CD4-positive, alpha-beta T cell treated with Interleukin-15 for 4 hours (primary cell): ENCODE measurements around the gene NTN5.
"Not testable (repeated sequence)": the region's sequence is repeated elsewhere in the genome, so short reads cannot be mapped to it uniquely, and the experiment has no call there.

Experiments used
- DNase-seq: peaks from one replicate; pipeline ENCODE4 v3.0.0-alpha.2; 2020; ENCODE audit warnings: low spot score

The NTN5 gene

DNA sequence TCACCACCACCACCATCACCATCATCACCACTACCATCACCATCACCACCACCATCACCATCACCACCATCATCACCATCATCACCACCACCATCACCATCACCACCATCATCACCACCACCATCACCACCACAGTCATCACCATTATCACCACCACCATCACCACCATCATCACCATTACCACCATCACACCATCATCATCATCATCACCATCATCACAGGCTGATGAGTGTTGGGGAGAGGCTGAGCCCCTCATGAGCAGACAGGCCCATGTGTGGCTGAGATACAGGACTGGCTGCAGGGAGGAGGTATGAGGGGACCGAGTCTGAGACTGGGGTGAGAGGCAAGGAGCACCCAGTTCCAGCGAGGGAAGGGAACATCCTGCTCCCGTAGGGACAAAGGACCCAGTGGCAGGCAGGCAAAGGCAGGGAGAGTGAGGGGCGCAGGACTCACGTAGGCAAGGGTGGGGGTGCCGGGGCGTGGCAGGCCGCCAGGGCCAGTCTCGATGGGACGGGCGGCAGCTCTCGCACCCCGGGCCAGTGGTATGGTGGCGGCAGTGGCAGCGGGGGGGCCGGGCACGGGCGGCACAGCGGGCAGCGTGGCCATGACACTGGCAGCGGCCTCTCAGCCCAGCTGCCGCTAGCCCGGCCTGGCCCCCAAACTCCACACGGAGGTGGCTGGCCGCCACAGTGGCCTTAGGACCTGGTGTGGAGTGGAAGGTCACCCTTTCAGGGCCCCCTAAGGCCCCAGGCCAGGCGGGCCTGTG is 2.7 kb downstream of the NTN5 start:
- DNase-seq: no peak

DNA sequence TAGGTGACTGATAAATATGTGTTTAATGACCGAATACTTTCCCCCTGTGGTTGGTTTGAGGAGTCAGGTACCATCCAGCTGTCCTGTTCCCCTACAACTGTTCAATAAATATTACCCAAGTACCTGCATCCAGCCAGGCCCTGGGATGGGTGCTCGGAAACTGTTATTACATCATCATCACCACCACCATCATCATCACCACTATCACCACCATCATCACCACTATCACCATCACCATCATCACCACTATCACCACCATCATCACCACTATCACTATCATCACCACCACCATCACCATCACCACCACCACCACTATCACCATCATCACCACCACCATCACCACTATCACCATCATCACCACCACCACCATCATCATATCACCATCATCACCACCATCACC is 4.1 kb downstream of the NTN5 start:
- DNase-seq: no peak

DNA sequence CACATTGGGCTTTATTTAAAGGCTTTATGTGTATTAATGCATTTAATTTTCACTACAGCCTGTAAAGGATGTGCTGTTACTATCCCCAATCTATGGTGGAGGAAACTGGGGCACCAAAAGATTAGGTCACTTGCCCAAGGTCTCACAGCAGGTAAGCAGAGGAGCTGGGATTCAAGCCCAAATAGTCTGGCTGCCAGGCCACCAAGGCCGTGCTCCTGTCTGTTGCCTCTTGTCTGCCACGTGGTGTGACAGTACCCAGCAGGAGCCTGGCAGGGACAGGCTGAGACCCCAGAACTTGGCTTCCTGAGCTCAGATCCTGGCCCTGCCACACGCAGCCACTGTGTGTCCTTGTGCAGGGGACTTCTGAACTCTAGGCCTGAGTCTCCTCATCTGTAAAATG is 4.5 kb downstream of the NTN5 start:
- no peak for DNase-seq

DNA sequence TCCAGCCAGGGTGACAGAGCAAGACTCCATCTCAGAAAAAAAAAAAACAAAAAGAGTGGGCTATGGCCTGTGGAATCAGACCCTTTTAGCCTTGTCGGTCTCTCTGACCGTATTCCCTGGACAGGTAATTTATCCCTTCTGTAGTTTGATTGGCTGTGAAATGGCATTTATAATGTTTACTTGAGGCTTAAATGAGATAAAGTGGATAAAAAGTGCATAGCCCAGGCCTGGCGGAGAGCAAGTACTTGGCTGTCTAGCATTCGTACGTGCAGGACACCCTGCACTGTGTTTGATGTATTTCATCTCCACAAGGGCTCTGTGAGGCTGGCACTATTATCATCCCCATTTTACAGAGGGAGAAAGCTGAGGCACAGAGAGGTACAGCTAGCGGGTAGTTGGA is 7.0 kb downstream of the NTN5 start:
- no peak for DNase-seq

DNA sequence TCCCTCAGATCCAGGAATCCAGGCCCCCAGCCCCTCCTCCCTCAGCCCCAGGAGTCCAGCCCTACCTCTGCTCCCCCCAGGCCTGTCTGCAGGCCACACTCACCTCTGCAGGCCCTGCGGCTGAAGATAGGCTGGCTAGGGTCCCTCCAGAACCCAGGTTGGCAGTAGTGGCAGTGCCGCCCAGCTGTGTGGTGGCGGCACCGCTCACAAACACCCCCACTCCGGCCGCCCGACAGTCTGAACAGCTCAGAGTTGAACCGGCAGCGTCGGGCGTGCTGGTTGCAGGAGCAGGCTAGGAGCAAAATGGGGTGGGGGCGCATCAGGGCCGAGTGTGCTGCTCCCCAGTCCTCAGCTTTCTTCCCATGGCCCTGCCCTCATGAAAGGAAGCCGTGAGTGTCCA is 8.3 kb downstream of the NTN5 start:
- DNase-seq: no peak

DNA sequence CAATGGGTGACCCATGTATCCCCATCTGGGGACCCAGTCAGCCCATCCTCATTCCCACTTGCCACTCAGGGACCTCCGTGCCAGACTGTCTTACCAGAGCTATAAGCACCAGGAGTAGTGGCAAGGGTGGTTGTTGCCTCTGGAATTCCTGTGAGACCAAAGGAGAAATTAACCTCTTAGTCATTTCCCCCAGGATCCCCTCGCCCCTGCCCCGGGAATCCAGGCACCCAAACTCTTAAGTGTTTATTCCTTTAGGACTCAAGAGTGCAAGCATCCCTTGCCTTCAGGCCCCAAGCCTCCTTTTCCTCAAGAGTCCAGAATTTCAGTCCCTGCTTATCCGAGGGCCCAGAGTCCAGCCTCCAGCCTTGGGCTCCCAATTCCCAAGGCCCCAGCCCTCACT is 9.2 kb downstream of the NTN5 start:
- no peak for DNase-seq

DNA sequence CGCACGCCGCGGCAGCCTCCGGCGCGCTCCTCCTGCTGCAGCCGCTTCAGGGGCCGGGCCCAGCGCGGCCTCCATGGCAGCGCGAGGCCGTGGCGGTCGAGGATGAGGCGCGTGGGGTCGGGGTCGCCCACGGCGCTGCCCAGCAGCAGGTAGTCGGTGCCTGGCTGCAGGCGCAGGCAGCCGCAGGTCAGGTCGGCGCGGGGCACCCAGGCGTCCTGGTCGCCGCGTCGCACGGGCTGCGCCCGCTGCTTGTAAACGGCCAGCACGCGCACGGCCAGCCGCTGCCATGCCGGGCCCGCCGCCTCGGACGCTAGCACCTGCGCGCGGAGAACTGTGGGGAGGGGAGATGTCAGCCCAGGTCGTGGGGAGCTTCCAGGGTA is 11.1 kb downstream of the NTN5 start:
- no peak for DNase-seq

DNA sequence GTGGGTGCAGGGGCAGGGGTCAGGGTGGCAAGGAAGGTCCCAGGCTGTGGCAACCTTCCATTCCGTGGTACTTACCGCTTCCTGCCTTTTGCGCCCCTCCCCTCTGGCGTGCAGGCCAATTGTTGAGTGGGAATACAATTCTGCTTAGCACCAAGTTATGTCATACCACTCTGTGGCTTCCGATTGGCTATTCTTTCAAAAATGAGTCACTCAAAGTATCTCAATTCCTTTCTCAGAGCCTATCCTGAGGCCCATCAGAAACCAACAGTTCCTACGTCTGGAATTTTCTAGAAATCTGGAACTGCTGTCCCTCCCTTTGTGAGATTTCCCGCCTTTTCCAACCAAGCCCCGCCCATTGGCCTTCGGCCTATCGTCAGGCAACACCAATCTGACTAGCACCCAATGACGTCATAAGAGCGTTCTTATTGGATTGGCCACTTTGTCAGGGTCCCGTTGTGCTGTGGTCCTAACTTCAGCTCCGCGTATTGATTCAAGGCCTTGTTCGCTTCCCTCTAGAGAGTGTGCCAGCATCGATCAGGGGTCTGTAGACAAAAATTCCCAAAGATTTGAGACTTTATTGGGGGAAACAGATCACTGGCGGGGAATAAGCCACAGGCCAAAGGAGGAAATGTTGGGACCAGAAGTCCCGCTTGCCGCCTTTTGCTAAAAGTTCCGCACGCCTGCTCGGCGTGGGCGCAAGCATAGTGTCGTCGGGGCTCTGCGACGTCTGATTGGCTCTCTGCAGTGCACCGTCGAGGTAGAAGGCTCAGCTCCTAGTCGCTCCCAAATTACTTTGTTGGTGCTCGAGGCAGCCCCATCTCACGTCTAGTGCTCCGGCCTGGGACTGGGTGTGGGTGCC is 11.7 kb downstream of the NTN5 start:
- DNase-seq: peak; percentile 84

DNA sequence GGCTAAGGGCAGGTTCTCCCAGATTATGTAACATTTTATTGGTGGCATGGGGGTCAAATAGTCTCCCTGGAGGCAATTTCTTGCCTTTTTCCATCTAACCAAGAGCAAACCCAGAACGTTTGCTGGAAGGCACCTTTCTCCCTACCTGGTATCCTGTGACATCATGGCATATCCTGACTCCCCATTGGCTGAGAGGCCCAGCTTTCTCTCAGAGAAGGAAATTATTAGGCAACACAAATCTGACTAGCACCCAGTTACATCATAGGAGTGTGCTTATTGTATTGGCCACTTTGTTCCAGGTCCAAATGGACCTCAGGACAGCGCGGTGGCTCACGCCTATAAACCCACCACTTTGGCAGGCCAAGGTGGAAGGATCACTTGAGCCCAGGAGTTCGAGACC is 13.0 kb downstream of the NTN5 start:
- DNase-seq: no peak

DNA sequence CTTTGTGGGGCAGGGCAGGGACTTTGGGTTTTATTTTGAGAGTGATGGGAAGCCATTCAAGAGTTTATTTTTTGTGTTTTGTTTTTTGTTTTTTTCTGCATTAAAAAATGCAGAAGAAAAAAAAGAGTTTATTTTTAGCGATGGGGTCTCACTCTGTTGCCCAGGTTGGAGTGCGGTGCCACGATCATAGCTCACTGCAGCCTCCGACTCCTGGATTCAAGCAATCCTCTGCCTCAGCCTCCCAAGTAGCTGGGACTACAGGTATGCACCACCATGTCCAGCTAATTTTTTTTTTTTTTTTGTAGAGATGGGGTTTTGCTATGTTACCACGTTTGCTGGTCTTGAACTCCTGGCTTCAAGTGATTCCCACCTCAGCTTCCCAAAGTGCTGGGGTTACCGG is 14.3 kb downstream of the NTN5 start:
- DNase-seq: no peak

DNA sequence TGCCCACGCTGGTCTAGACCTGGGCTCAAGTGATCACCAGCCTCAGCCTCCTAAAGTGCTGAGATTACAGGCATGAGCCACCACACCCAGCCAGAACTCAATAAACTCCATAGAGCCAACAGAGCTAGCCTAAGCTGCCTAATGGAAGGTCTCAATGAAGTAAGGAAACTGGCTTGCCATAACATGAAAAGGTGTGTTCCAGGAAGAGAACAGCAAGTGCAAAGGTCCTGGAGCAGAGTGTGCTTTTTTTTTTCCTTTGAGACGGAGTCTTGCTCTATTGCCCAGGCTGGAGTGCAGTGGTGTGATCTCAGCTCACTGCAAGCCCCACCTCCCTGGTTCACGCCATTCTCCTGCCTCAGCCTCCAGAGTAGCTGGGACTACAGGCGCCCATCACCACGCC is 15.0 kb downstream of the NTN5 start:
- DNase-seq: not testable (repeated sequence)

DNA sequence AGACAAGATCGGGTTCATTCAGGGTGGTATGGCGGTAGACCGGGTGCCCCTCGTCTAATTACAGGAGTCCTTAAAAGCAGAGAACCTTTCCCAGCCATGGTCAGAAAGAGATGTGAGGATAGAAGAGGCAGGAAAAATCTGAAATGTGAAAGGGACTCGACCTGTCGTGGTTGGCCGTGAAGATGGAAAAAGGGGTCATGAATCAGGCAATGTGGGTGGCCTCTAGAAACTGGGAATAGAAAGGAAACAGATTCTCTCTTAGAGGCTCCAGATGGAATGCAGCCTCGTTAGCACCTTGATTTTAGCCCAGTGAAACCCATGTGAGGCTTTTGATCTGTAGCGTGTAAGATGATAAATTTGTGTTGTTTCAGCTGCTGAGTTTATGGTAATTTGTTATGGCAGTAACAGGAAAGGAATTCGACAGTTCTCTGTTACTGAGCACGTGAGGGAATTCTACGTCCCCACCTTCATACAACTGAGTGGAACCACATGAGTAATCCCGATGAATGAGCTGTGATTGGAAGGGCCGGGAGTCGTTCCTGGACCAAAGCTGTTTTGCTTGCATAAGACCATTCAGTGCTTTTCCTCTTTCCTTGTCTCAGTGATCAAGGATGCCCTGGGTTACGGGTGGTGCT is 15.9 kb downstream of the NTN5 start:
- DNase-seq: no peak

DNA sequence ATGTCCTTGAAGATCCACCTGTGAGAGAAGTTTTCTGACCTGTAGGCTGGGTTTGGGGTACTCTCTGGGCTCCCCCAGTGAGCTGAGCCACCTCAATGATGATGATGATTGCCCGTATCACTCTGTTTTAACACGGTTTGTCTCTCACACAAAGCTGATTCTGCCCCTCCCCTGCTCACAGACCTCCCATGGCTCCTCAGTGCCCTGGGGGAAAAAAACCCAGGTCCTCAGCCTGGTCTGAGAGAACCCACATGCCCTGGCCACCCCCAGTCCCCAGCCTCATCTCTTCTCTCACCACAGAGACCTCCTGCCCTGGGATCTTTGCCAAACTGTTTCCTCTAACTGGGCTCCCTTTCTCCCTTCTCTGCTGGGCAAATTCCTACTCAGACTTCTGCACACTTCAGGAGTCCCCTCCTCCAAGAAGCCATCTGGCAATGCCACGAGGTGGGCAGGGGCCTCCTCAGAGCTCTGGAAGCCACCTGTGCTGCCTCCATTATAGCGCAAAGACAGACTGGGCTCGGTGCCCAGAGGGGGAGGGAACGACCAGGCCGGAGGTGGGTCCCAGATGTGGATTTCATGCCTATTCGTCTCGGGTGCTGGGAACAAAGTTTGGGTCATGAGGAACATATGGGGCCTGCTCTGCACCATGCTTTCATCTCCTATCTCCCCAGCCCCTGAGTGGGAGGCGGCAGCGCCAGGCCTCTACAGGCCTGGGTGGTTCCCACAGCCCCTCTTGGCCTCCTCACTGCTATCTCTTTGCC is 18.3 kb downstream of the NTN5 start:
- no peak for DNase-seq

DNA sequence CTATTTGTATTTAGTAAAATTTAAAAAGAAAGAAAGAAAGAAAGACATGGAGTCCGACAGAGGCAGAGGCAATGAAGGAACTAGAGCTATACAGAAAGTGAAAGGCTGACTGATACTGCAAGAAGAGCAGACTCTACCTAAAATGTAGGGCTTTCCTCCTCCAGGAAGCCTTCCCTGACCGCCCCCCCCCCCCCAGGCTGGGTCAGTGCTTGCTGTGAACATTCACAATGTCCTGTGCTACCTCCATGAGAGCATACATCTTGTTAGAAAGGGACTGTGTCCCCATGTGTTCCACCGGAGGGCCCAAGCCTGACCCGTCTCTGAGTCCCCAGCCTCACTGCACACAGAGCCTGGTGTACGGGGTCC is 21.2 kb downstream of the NTN5 start:
- no peak for DNase-seq

DNA sequence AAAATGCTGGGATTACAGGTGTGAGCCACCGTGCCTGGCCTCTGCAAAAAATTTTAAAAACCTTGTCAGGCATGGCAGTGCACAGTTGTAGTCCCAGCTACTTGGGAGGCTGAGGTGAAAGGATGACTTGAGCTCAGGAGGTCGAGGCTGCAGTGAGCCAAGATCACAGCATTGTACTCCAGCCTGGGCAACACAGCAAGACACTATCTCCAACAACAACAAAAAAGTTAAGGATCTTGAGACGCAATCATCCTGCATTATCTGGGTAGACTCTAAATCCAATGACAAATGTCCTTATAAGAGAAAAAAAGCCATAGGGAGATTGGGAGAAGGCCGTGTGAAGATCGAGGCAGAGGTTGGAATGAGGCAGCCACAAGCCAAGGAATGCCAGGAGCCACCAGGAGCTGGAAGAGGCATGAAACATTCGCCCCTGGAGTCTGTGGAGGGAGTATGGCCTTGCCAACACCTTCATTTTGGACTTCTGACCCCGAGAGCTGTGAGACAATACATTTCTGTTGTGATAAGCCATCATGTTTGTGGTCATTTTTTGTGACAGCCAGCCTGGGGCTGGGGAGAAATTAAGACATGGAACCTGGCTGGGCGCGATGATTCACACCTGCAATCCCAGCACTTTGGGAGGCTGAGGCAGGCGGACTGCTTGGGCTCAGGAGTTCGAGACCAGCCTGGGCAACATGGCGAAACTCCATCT is 21.7 kb downstream of the NTN5 start:
- no peak for DNase-seq

DNA sequence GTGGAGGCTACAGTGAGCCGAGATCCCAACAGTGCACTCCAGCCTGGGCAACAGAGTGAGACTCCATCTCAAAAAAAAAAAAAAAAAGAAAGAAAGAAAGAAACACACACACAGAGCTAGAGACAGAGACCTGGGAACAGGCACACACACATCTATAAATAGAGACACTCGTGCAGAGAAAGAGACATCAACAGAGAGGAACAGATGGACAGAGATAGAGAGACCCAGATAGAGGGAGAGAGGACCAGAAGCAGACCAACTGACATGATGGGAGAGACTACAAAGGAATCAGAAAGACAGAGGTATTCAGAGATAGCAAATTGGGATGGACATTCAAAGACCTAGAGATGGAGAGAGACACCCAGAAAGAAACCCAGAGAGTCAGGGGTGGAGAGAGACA is 24.7 kb downstream of the NTN5 start:
- DNase-seq: no peak

DNA sequence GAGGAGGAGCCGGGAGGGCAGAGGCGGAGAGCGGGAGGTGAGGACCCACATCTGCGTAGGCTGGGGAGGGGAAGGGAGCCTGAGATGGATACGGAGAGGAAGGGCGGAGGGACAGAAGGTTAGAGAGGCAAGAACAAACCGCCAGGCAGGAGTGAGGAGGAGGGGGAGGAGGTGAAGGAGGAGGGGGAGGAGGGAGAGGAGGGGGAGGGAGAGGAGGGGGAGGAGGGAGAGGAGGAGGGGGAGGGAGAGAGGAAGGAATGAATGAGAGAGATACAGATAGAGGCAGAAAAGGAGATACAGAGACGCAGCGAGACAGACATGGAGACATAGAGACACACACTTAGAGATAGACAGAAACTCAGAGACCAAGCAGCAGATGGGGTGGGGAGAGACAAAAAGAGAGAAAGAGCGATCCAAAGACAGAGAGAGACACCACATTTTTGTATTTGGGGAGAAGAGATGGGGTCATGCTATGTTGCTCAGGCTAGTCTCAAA is 26.0 kb downstream of the NTN5 start:
- DNase-seq: no peak

DNA sequence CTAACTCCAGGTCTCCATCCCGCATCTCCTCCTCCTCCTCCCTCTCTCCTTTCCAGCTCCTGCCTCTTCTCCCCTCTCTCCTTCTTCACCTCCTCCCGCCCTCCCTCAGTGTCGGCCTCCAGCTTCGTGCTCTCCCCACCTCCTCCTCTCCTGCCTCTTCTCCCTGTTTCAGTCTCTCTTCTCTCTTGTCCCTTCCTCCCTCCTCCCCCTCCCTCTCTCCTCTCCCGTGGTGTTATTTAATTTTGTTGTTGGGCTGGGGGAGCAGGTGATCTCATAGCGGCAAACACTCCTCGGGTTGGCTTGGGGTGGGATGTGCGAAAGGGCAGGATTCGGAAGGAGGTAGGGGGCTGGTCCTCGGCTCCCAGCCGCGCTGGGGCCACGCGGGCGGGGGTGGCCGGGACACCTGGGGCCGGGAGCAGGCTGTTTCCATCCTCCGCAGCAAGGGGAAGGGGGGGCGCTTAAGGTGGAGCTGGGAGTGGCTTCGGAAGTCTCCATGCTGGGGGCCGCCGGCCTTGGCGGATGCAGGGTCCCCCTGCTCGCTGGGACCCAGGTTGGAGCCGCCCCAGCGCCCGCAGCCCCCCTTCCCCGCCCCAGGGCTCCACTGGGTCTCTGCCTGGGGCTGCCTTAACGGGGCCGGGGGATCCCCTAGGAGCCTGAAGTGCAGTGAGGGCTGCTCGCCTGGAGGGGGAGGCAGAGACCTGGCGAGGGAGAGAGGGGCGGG is 26.7 kb downstream of the NTN5 start, which contains the start of gene CA11:
Gene CA11, minus strand, starts transcription at position 187 of the 721 bp plus-strand sequence. CDS start 555 bp downstream, outside the sequence.
- peak; percentile 94 for DNase-seq

DNA sequence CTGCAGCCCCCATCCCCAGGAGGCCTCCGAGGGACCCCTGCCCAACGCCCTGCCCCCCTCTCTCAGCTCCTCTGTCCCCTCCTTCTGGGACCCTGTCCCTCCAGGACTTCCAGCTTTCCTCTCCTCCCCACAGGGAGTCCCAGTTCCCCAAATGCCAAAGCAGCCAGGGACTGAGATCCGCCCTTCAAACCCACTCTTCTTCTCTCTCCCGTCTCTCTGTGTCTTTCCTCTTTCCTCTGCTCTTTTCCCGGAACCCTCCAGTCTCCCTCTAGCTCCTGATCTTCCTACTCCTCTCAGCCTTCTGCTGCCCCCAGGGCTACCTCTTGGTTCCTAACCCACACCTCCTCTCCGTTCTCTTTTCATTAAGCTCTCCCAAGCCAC is 27.2 kb downstream of the NTN5 start:
- DNase-seq: no peak

DNA sequence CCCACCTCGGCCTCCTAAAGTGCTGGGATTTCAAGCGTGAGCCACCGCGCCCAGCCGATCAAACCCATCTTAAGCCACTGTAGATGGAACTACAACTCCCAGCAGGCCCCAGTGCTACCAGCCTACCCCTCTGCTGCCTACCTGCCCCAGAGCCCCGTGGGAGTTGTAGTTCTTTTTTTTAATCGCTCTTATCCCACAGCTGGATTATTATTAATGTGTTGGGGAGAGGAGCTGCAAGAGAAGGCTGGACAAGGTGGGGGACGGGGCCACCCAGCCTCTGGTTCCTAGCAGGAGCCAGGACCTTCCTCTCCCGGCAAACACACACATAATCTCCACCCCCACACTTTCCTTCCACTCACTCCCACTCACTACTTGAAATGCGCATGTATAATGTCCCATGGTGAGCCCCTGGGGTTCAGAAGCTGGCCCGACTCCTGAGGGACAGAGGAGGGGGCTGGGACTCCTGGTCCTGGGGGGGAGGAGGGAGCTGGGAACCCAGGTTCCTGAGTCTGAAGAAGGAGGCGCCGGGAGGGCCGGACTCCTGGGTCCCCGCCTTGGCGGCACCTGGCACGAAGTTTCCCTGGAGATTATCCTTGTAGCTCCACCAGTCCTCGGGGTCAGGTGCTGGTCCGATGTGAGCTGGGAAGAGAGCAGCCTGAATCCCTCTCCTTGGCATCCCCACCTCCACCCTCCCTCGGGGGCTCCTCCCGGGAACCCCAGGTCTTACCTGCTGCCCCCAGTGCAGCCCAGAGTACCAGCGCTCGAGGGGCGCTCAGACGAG is 27.8 kb downstream of the NTN5 start:
- peak; percentile 77 for DNase-seq
